GM12891 (cell line): ENCODE measurements around the gene ADK.

Experiments
- POLR2A ChIP-seq: IDR thresholded peaks from 2 replicates; pipeline ENCODE4 v1.6.1; 2011; ENCODE audit warnings: low read depth, low read length, control low read depth
- TAF1 ChIP-seq: IDR thresholded peaks from 2 replicates; pipeline ENCODE4 v1.6.1; 2011; ENCODE audit warnings: low read depth, low read length, control low read depth

GRCh38 chr10:74587109-74587854 is 436.3 kb downstream of the ADK start:
- TF ChIP-seq TAF1 (no peak), POLR2A (no peak)
